ENCODE measurements around the gene DCAF15. TPM values are rescaled to one million over a fixed set of nuclear protein-coding genes. Genes with fewer than 3 reads are reported as not detected.
"Not testable (repeated sequence)": the region's sequence is repeated elsewhere in the genome, so short reads cannot be mapped to it uniquely, and the experiment has no call there.

DCAF15 gene
- total and polyA plus RNA-seq, 3 donors from 2014 or later = 79.3 to 151 (median 82.6) TPM

GRCh38 chr19:13917888-13918406 lies 34.4 kb upstream of the DCAF15 start:
- H3K27me3 ChIP-seq = no peaks in the 10 kb centered on the region
- no peaks in the 10 kb centered on the region for H3K36me3 ChIP-seq (ENCODE audit: low read depth, missing control alignments)
- no peaks in the 10 kb centered on the region for H3K4me1 ChIP-seq
- TF ChIP-seq POLR2A (IDR thresholded peaks at IDR 0.05) (no peak), CTCF (IDR thresholded peaks at IDR 0.05) (no peak)
- intact Hi-C loops (cut with DNase I; ENCODE audit: low total_unique reads) = no loop called here
- 48 to 66% methylated on average over 14 of the region's 14 CpGs for WGBS, 2 donors
- no peaks in the 10 kb centered on the region for H3K9me3 ChIP-seq
- H3K27ac ChIP-seq = peak overlapping the region in 1 of 2 donors; percentile 1
- peak; percentile 61 for DNase-seq
- H3K4me3 ChIP-seq = no peak overlapping the region

- H3K4me1 ChIP-seq = no peaks in the 10 kb centered on the region
- H3K36me3 ChIP-seq (ENCODE audit: low read depth, missing control alignments) = no peaks in the 10 kb centered on the region
- peak overlapping the region in 1 of 2 donors; percentile 23 for H3K4me3 ChIP-seq
- WGBS, 2 donors = 71 to 73% methylated on average over 7 to 33 of the region's 34 CpGs
- intact Hi-C loops (cut with DNase I; ENCODE audit: low total_unique reads) = no loop called here
- no peaks in the 10 kb centered on the region for H3K27me3 ChIP-seq
- DNase-seq = no peak
- no peaks in the 10 kb centered on the region for H3K9me3 ChIP-seq
- no peak overlapping the region for H3K27ac ChIP-seq
- no peak for TF ChIP-seq POLR2A (IDR thresholded peaks at IDR 0.05)
- TF ChIP-seq CTCF (IDR thresholded peaks at IDR 0.05) = no peak
Observed at GRCh38 chr19:13918726-13919411, 33.4 kb upstream of the DCAF15 start.

- Histone ChIP-seq H3K27me3 (no peaks in the 10 kb centered on the region), H3K4me1 (no peaks in the 10 kb centered on the region), H3K27ac (no peak overlapping the region), H3K9me3 (no peaks in the 10 kb centered on the region), H3K4me3 (no peak overlapping the region), H3K36me3 (ENCODE audit: low read depth, missing control alignments) (no peaks in the 10 kb centered on the region)
- WGBS, 2 donors = 96% methylated on average over 3 to 11 of the region's 11 CpGs
- no peak for DNase-seq
- TF ChIP-seq POLR2A (IDR thresholded peaks at IDR 0.05) (no peak), CTCF (IDR thresholded peaks at IDR 0.05) (no peak)
- intact Hi-C loops (cut with DNase I; ENCODE audit: low total_unique reads) = no loop called here
Observed at GRCh38 chr19:13920524-13920923, 31.8 kb upstream of the DCAF15 start.

- peak; percentile 78 for DNase-seq
- intact Hi-C loops (cut with DNase I; ENCODE audit: low total_unique reads) = no loop called here
- Histone ChIP-seq H3K27ac (no peak overlapping the region), H3K4me1 (no peaks in the 10 kb centered on the region), H3K27me3 (no peaks in the 10 kb centered on the region), H3K36me3 (ENCODE audit: low read depth, missing control alignments) (no peaks in the 10 kb centered on the region), H3K4me3 (no peak overlapping the region), H3K9me3 (no peaks in the 10 kb centered on the region)
- TF ChIP-seq POLR2A (IDR thresholded peaks at IDR 0.05) = no peak
- no peak for TF ChIP-seq CTCF (IDR thresholded peaks at IDR 0.05)
- 60 to 82% methylated on average over 2 of the region's 2 CpGs for WGBS, 2 donors
Observed at GRCh38 chr19:13920940-13921747, 31.2 kb upstream of the DCAF15 start.

GRCh38 chr19:13922118-13922517 lies 30.2 kb upstream of the DCAF15 start:
- H3K27me3 ChIP-seq; H3K4me1 ChIP-seq; intact Hi-C loops (cut with DNase I; ENCODE audit: low total_unique reads); H3K36me3 ChIP-seq (ENCODE audit: low read depth, missing control alignments); H3K4me3 ChIP-seq; DNase-seq; H3K27ac ChIP-seq; H3K9me3 ChIP-seq: not testable (repeated sequence)
- 93% methylated on average over 6 of the region's 6 CpGs for WGBS, 2 donors
